GM21528 (cell line): ENCODE data around the gene FGF2.
"Not testable (repeated sequence)": the region's sequence is repeated elsewhere in the genome, so short reads cannot be mapped to it uniquely, and the experiment has no call there.

Experiments used
- ATAC-seq: cut with Tn5 transposase; IDR thresholded peaks from one replicate; pipeline ENCODE4 v1.9.1; 2021; ENCODE audit warnings: mild to moderate bottlenecking, moderate library complexity; ENCODE audit not compliant: unreplicated experiment, low FRiP score

FGF2 gene

GRCh38 chr4:122914938-122915337, 88.3 kb downstream of the FGF2 start:
- no peak for ATAC-seq

GRCh38 chr4:122917731-122918130, 91.1 kb downstream of the FGF2 start:
- ATAC-seq, result no peak

DNA sequence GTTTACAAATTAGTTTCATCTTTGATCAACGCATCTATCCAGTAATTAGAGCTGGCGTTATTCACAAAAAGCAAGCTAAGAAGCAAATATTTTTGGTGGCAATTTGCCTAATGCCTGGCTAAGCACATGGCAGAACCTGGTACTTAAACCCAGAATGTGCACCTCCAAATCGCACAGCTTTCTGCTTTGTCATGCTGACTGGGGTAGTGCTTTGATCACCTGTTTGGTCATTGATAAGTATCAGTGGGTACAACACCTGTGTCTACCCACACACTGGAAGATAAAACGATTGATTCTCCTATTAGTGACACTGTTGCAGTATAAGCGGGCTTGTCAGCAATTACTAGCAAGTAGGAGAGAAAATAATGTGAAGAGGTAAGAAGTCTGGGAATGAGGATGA, 93.8 kb downstream of the FGF2 start:
- ATAC-seq, result no peak

DNA sequence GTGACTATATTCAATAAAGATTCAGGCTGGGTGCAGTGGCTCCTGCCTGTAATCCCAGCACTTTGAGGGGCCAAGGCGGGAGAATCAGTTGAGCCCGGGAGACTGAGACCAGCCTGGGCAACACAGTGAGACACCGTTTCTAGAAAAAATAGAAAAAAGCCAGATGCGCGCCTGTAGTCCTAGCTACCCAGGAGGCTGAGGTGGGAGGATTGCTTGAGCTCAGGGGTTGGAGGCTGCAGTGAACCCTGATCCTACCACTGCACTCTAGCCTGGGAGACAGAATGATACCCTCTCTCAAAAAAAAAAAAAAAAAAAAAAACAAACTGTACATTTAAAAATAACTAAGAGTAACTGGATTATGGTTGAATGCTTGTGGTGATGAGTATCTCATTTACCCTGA, 94.7 kb downstream of the FGF2 start:
- ATAC-seq, result no peak

DNA sequence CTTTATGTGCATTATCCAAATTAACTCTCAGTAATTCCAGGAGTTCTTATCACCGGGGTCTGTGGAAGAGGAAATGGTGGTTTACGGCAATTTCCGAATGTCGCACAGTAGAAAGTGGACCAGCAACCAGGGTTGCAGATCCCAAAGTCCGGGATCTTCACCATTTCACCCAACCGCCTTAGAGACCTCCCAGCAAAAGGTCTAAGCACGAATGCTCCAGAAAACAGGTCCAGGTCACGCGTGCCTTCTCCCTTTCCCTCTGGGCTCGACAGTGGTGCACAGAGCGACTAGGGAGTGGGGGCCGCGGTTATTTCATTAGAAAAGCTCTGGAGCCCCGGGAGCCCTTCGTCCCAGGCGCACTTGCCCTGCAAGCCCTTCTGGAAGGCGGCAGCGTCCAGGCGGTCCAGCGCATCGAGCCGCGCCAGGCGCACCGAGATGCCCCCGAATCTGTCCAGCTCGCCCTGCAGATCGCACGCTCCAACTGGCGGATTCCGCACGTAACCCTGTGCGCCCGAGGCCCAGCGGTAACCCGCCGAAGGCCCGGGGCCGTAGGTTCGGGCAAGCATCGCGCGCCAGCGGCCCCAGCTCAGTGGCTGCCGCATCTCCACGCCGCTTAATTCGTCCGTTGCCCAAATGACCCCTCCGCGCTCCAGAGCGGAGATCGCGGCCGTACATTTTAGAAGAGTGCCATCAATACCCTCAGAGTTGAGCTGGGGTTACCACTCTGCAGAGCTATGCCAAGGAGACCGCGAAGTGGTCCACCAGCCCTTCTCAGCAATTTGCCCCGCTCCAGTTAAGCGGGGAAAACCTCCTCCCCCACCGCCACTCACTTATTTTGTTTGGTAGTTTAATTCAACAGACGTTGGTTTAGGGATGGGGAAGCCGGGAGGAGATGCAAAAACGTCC, 95.6 kb downstream of the FGF2 start, which contains the start of gene NUDT6:
Gene NUDT6, minus strand, starts transcription at position 627 of the 906 bp plus-strand sequence. Its CDS starts 25 bp downstream, at position 602.
- peak; percentile 79 for ATAC-seq

- ATAC-seq, result peak; percentile 96
These were observed 96.4 kb downstream of the FGF2 start for GRCh38 chr4:122922877-122923511.

- ATAC-seq, result no peak
These were observed 102.3 kb downstream of the FGF2 start for GRCh38 chr4:122928930-122929329.

GRCh38 chr4:122930862-122931261, 104.2 kb downstream of the FGF2 start:
- ATAC-seq, result no peak

DNA sequence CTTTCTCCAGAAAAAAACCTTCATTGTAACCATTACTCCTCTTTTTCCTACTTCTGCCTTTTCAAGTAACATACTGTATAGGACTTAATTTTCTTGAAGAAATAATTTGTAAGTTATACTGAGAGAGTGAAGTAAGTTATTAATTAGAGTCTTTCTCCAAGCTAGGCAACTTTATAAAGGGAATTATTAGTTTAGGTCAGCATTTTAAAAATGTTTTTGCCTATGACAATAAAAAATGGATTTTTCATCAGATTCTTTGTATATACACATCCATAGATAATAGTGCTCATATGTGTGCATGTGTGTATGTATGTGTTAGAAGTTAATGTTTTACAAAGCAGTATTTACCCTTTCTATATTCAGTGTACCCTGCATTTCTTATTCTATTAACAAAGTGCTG, 106.1 kb downstream of the FGF2 start:
- ATAC-seq, result no peak

GRCh38 chr4:122945136-122945535, 118.5 kb downstream of the FGF2 start:
- ATAC-seq, result not testable (repeated sequence)

DNA sequence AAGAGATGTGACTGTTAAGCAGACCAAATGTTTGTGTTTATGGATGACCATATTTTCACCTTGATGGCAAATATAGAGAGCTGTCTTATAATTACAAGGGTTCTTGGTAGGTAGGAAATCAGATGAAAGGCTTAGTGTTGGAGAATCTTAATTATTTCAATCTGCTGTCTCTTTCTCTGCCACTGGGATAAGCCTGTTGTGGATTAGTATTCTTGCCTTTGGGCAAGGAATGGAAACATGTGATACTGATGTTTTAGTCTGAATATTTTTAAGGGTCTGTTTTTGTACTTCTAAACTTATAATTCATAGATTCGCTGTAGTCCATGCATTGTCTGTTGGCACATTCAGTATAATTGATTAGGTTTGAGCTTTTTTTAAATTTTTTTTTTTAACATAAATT, 119.5 kb downstream of the FGF2 start:
- ATAC-seq, result no peak
